H1 (cell line): ENCODE results near the gene L3MBTL3. TPM values are rescaled to one million over a fixed set of nuclear protein-coding genes. Genes with fewer than 3 reads are reported as not detected.

Experiments
- CTCF ChIA-PET: fragments of 300-600 bp; sonication (Branson Sonifier 250); formaldehyde crosslinking; loops from one replicate; lab custom pipeline; 2021; ENCODE audit not compliant: partially characterized antibody; lab: Charles Lee
- POLR2A ChIA-PET: fragments of 300-600 bp; sonication (Branson Sonifier 250); formaldehyde crosslinking; loops from one replicate; lab custom pipeline; 2021; ENCODE audit warnings: inconsistent platforms; ENCODE audit not compliant: partially characterized antibody; lab: Charles Lee
- DNase-seq, 2 experiments: peaks; one replicate each; pipeline versions ENCODE4 v3.0.0 to v3.0.0-alpha.2; 2010 to 2022; ENCODE audit warnings: low spot score in 2 of 2, low read depth in 1 of 2, mixed read lengths in 1 of 2
- FAIRE-seq: peaks from 2 replicates; lab custom pipeline; 2011; peaks lifted over from hg19 to GRCh38; lab: Jason Lieb, UNC
- H2AFZ ChIP-seq: 2 replicates; pipeline ENCODE4 v1.8.1; 2012; ENCODE audit warnings: low read length, inconsistent platforms
- H2AK5ac ChIP-seq: 2 replicates; pipeline ENCODE4 v1.6.1; 2013; ENCODE audit warnings: low read depth, low read length
- H2BK120ac ChIP-seq: replicated peaks from 2 replicates; pipeline ENCODE3; 2013; ENCODE audit warnings: low read depth, low read length, inconsistent platforms
- H2BK12ac ChIP-seq: 2 replicates; pipeline ENCODE4 v1.6.1; 2013; ENCODE audit warnings: low read depth, low read length
- H2BK15ac ChIP-seq: 2 replicates; pipeline ENCODE4 v1.6.1; 2013; ENCODE audit warnings: low read length
- H2BK20ac ChIP-seq: 2 replicates; pipeline ENCODE4 v1.6.1; 2013; ENCODE audit warnings: low read length
- H2BK5ac ChIP-seq: 2 replicates; pipeline ENCODE4 v1.6.1; 2013; ENCODE audit warnings: low read depth, low read length
- H3K14ac ChIP-seq: 2 replicates; pipeline ENCODE4 v1.6.1; 2013; ENCODE audit warnings: inconsistent platforms; ENCODE audit not compliant: insufficient read length
- H3K18ac ChIP-seq: 2 replicates; pipeline ENCODE4 v1.6.1; 2013; ENCODE audit warnings: low read length; ENCODE audit errors: extremely low read depth
- H3K23ac ChIP-seq: 2 replicates; pipeline ENCODE4 v1.6.1; 2013; ENCODE audit warnings: inconsistent platforms; ENCODE audit not compliant: insufficient read length
- H3K23me2 ChIP-seq: 2 replicates; pipeline ENCODE4 v1.6.1; 2013; ENCODE audit warnings: low read depth, low read length
- H3K27ac ChIP-seq: 2 replicates; pipeline ENCODE4 v1.6.1; 2011; ENCODE audit warnings: low read depth, low read length, inconsistent platforms
- H3K27me3 ChIP-seq, 4 experiments: replicated peaks in 1 of 4; 1 replicate in 1 of 4; 2 replicates in 3 of 4; pipeline versions ENCODE4 v1.6.1 to v1.8.1; 2011 to 2013; ENCODE audit warnings: low read length in 3 of 4, mild to moderate bottlenecking in 3 of 4, inconsistent platforms in 2 of 4, mixed read lengths in 2 of 4, moderate library complexity in 1 of 4; ENCODE audit not compliant: control insufficient read depth in 3 of 4, insufficient read depth in 3 of 4; ENCODE audit errors: extremely low read depth in 1 of 4
- H3K36me3 ChIP-seq, 4 experiments: 2 replicates each; pipeline versions ENCODE4 v1.6.1 to v1.8.1; 2011 to 2013; ENCODE audit warnings: mild to moderate bottlenecking in 4 of 4, low read length in 3 of 4, moderate library complexity in 2 of 4, control low read depth in 1 of 4, inconsistent platforms in 1 of 4; ENCODE audit not compliant: insufficient read depth in 4 of 4, control insufficient read depth in 2 of 4
- H3K4ac ChIP-seq: replicated peaks from 2 replicates; pipeline ENCODE3; 2013; ENCODE audit warnings: low read length, low read depth, mixed read lengths, inconsistent platforms; ENCODE audit not compliant: insufficient read length
- H3K4me1 ChIP-seq, 4 experiments: replicated peaks in 1 of 4; 1 replicate in 1 of 4; 2 replicates in 3 of 4; pipeline versions ENCODE4 v1.6.1 to v1.8.1; 2011 to 2013; ENCODE audit warnings: low read length in 3 of 4, inconsistent platforms in 2 of 4, mixed read lengths in 1 of 4; ENCODE audit not compliant: insufficient read depth in 4 of 4, control insufficient read depth in 3 of 4
- H3K4me2 ChIP-seq, 2 experiments: 2 replicates each; pipeline versions ENCODE4 v1.6.1 to v1.8.1; 2011 to 2013; ENCODE audit warnings: low read depth in 2 of 2, low read length in 2 of 2, control low read depth in 1 of 2, inconsistent platforms in 1 of 2, mild to moderate bottlenecking in 1 of 2; ENCODE audit not compliant: insufficient read depth in 1 of 2
- H3K4me3 ChIP-seq, 4 experiments: fragments of 200-600, 300-600 bp in 1 of 4; sonication (generic), shearing (Covaris generic), sonication (Bioruptor Twin) in 1 of 4; 2 replicates each; pipeline versions ENCODE4 v1.5.1 to v1.8.1; 2011 to 2016; ENCODE audit warnings: low read length in 4 of 4, low read depth in 3 of 4, control low read depth in 2 of 4, inconsistent platforms in 2 of 4, mild to moderate bottlenecking in 2 of 4, mixed read lengths in 1 of 4, moderate library complexity in 1 of 4; ENCODE audit not compliant: insufficient read depth in 2 of 4; ENCODE audit errors: extremely low read depth in 1 of 4
- H3K56ac ChIP-seq: replicated peaks from 2 replicates; pipeline ENCODE3; 2013; ENCODE audit warnings: low read depth, mild to moderate bottlenecking, mixed read lengths, low read length, inconsistent platforms; ENCODE audit not compliant: insufficient read length
- H3K79me1 ChIP-seq: 2 replicates; pipeline ENCODE4 v1.6.1; 2013; ENCODE audit warnings: low read depth, low read length, control low read depth
- H3K79me2 ChIP-seq, 2 experiments: 2 replicates each; pipeline versions ENCODE4 v1.6.1 to v1.8.1; 2012 to 2013; ENCODE audit warnings: low read length in 2 of 2, mild to moderate bottlenecking in 2 of 2, inconsistent platforms in 1 of 2; ENCODE audit not compliant: insufficient read depth in 2 of 2, control insufficient read depth in 1 of 2
- H3K9ac ChIP-seq, 4 experiments: replicated peaks in 1 of 4; 1 replicate in 1 of 4; 2 replicates in 3 of 4; pipeline versions ENCODE4 v1.6.1 to v1.8.1; 2011 to 2013; ENCODE audit warnings: low read depth in 3 of 4, low read length in 3 of 4, control low read depth in 2 of 4, mild to moderate bottlenecking in 2 of 4, moderate library complexity in 2 of 4, inconsistent platforms in 1 of 4; ENCODE audit errors: extremely low read depth in 1 of 4
- H3K9me3 ChIP-seq, 2 experiments: 2 replicates each; pipeline versions ENCODE4 v1.6.1 to v1.8.1; 2012 to 2013; ENCODE audit warnings: mild to moderate bottlenecking in 2 of 2, moderate library complexity in 2 of 2, control low read depth in 1 of 2, inconsistent platforms in 1 of 2, low read depth in 1 of 2, low read length in 1 of 2, mixed read lengths in 1 of 2; ENCODE audit not compliant: insufficient read depth in 2 of 2
- H4K20me1 ChIP-seq, 2 experiments: replicated peaks in 1 of 2; 2 replicates each; pipeline versions ENCODE3 to v1.8.1; 2011 to 2013; ENCODE audit warnings: inconsistent platforms in 2 of 2, low read length in 2 of 2, mild to moderate bottlenecking in 1 of 2; ENCODE audit not compliant: insufficient read depth in 2 of 2, control insufficient read depth in 1 of 2
- H4K5ac ChIP-seq: 2 replicates; pipeline ENCODE4 v1.6.1; 2013; ENCODE audit warnings: low read length, low read depth, mixed read lengths, inconsistent platforms; ENCODE audit not compliant: insufficient read length
- H4K8ac ChIP-seq: 2 replicates; pipeline ENCODE4 v1.8.0; 2013; ENCODE audit warnings: mild to moderate bottlenecking, moderate library complexity, low read length, inconsistent platforms; ENCODE audit not compliant: insufficient read depth; ENCODE audit errors: extremely low read depth
- H4K91ac ChIP-seq: replicated peaks from 2 replicates; pipeline ENCODE3; 2013; ENCODE audit warnings: low read length, mixed read lengths, inconsistent platforms; ENCODE audit not compliant: insufficient read length
- CTBP2 ChIP-seq: IDR thresholded peaks from 2 replicates; pipeline ENCODE4 v1.7.0; 2011; ENCODE audit warnings: borderline replicate concordance, mild to moderate bottlenecking, moderate library complexity, mixed read lengths, low read length; ENCODE audit not compliant: insufficient read depth, insufficient read length
- EZH2 ChIP-seq: fragments of 200-600 bp; sonication (generic); IDR thresholded peaks from 2 replicates; pipeline ENCODE4 v1.7.1; 2012; ENCODE audit warnings: low read depth, mild to moderate bottlenecking, moderate library complexity, low read length, inconsistent platforms; ENCODE audit not compliant: severe bottlenecking
- GTF2F1 ChIP-seq: IDR thresholded peaks from 2 replicates; pipeline ENCODE4 v1.6.1; 2012; ENCODE audit warnings: low read depth, low read length, improper control_type of control experiment, borderline replicate concordance
- HDAC2 ChIP-seq, 2 experiments: fragments of 300-600 bp in 1 of 2; sonication (generic) in 1 of 2; IDR thresholded peaks; 2 replicates each; pipeline ENCODE4 v1.6.1; 2011 to 2012; ENCODE audit warnings: low read depth in 2 of 2, low read length in 2 of 2, mild to moderate bottlenecking in 2 of 2, moderate library complexity in 2 of 2, borderline replicate concordance in 1 of 2, inconsistent platforms in 1 of 2
- RXRA ChIP-seq: IDR thresholded peaks from 2 replicates; pipeline ENCODE4 v1.6.1; 2011; ENCODE audit warnings: low read depth, mild to moderate bottlenecking, low read length, moderate library complexity; ENCODE audit not compliant: insufficient read depth
- SUZ12 ChIP-seq: fragments of 200-600 bp; sonication (generic); IDR thresholded peaks from 2 replicates; pipeline ENCODE4 v1.6.1; 2012; ENCODE audit warnings: mild to moderate bottlenecking, inconsistent platforms, low read length, moderate library complexity, mixed read lengths
- TAF1 ChIP-seq: IDR thresholded peaks from 2 replicates; pipeline ENCODE4 v1.6.1; 2011; ENCODE audit warnings: mild to moderate bottlenecking, low read depth, low read length
- TEAD4 ChIP-seq: IDR thresholded peaks from 2 replicates; pipeline ENCODE4 v1.6.1; 2012; ENCODE audit warnings: low read depth, low read length, inconsistent platforms, mixed read lengths
- WGBS, 2 experiments: shearing (Covaris generic) in 1 of 2; methylation state at CpG; one replicate each; pipeline versions ENCODE4 v1.1.6 to v1.1.7; 2013 to 2015; ENCODE audit warnings: low lambda C conversion rate in 2 of 2, mixed read lengths in 2 of 2, inconsistent platforms in 1 of 2, low coverage in 1 of 2, missing lambda C conversion rate in 1 of 2; ENCODE audit not compliant: insufficient replicate concordance in 2 of 2, insufficient coverage in 1 of 2, insufficient read length in 1 of 2; ENCODE audit errors: extremely low coverage in 1 of 2, missing lambda C conversion rate in 1 of 2; 5-methylcytosine and 5-hydroxymethylcytosine counted together
- polyA plus RNA-seq, 7 experiments: library from polyadenylated mRNA; depleted of rRNA in 3 of 7; stranded (reverse) in 5 of 7; unstranded in 2 of 7; fragments of >200 nt in 5 of 7; fragments of 200-250 nt in 2 of 7; gene quantifications; 1 replicate in 5 of 7; 2 replicates in 1 of 7; 4 replicates in 1 of 7; pipeline versions ENCODE4 v1.2.1 to v1.2.3, GENCODE V29; 2011 to 2013; ENCODE audit warnings: missing spikeins in 2 of 7, mixed read lengths in 2 of 7
- total RNA-seq: library from RNA; stranded (reverse); fragmentation: NEBNext Ultra II Directional; extraction: Animal tissue kit (Norgen Biotek cat#: 25700); gene quantifications from 2 replicates; pipeline ENCODE4 v1.2.1, GENCODE V29; 2021

The L3MBTL3 gene
- total and polyA plus RNA-seq, 2 of the 8 experiments (the other 6 are each of a cell fraction or from before 2014, with no cell fraction given), result 3.9 to 17.2 TPM

DNA sequence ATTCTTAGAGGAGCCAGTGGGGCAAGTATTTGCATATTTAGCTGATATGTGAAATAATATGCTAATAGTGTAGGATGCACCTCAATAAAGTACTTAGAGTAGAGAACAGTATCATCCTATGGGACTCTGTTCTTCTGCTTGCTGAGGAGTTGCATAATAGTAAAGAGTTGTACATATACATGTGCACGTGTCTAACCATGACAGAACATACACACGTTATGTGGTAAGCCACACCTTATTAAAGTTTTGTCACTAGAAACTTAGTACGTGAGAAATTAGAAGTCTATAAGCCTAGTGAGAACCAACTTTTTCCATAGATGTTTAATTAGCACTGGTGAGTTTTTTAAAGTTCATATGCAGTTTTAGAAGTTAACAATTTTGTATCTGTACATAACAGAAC is 80.7 kb downstream of the L3MBTL3 start:
- no peaks in the 10 kb centered on the region for H3K36me3 ChIP-seq
- H3K9ac ChIP-seq, result no peak overlapping the region
- H4K91ac ChIP-seq, result no peak overlapping the region
- no peaks in the 10 kb centered on the region for H3K9me3 ChIP-seq
- H2BK5ac ChIP-seq, result no peak overlapping the region
- no peak overlapping the region for H2BK120ac ChIP-seq
- H3K4me3 ChIP-seq, result no peak overlapping the region
- no peak for DNase-seq
- POLR2A ChIA-PET, result no interaction called here
- no peak overlapping the region for H3K14ac ChIP-seq
- no peaks in the 10 kb centered on the region for H3K79me1 ChIP-seq
- no peak overlapping the region for H3K4ac ChIP-seq
- no peaks in the 10 kb centered on the region for H3K23me2 ChIP-seq
- H3K4me1 ChIP-seq, result no peaks in the 10 kb centered on the region
- no peaks in the 10 kb centered on the region for H4K20me1 ChIP-seq
- H2BK12ac ChIP-seq, result no peak overlapping the region
- no peak overlapping the region for H3K27ac ChIP-seq
- H2AK5ac ChIP-seq, result no peak overlapping the region
- no peak for FAIRE-seq
- no peaks in the 10 kb centered on the region for H3K79me2 ChIP-seq
- H3K4me2 ChIP-seq, result no peak overlapping the region
- H2AFZ ChIP-seq, result no peak overlapping the region
- CTCF ChIA-PET, result no interaction called here
- H3K18ac ChIP-seq, result no peak overlapping the region
- no peak overlapping the region for H3K56ac ChIP-seq
- no peak overlapping the region for H4K8ac ChIP-seq
- TF ChIP-seq SUZ12, result no peak
- no peak for TF ChIP-seq TEAD4
- no peak for TF ChIP-seq RXRA
- TF ChIP-seq CTBP2, result no peak
- TF ChIP-seq TAF1, result no peak
- TF ChIP-seq GTF2F1, result no peak
- no peak for TF ChIP-seq HDAC2 (IDR thresholded peaks at IDR 0.05; ENCODE audit: borderline replicate concordance in 1 of 2, low read depth in 2 of 2, low read length in 2 of 2)
- TF ChIP-seq EZH2, result no peak
- no peak overlapping the region for H2BK20ac ChIP-seq
- H3K23ac ChIP-seq, result no peak overlapping the region
- H2BK15ac ChIP-seq, result no peak overlapping the region
- no peak overlapping the region for H4K5ac ChIP-seq
- peaks cover 0 to 1% (median 0%) of the 10 kb centered on the region in 4 experiments; a peak in 1 of 7 replicates for H3K27me3 ChIP-seq
- WGBS, 2 experiments, result 89% methylated on average over 3 of the region's 3 CpGs; no CpG with 5 or more reads in 1 of the 2 experiments
